Liver (tissue), 9 donors: ENCODE measurements around the gene RARB. TPM values are rescaled to one million over a fixed set of nuclear protein-coding genes. Genes with fewer than 3 reads are reported as not detected.

Experiments used
- DNase-seq: peaks from one replicate; pipeline ENCODE4 v3.0.0-alpha.2; 2017; ENCODE audit warnings: low spot score
- H3K27ac ChIP-seq, 2 donors: one replicate each; pipeline ENCODE4 v1.7.0; 2013; ENCODE audit warnings: inconsistent platforms in 2 of 2, low read length in 2 of 2, control low read depth in 1 of 2, low read depth in 1 of 2, mild to moderate bottlenecking in 1 of 2
- H3K27me3 ChIP-seq, 4 donors: one replicate each; pipeline versions ENCODE4 v1.6.1 to v1.7.0; 2013; ENCODE audit warnings: low read length in 3 of 4, inconsistent platforms in 1 of 4, mild to moderate bottlenecking in 1 of 4, moderate library complexity in 1 of 4; ENCODE audit not compliant: control insufficient read depth in 4 of 4, insufficient read depth in 4 of 4
- H3K36me3 ChIP-seq, 4 donors: one replicate each; pipeline versions ENCODE4 v1.6.1 to v1.7.0; 2013; ENCODE audit warnings: low read length in 3 of 4, mild to moderate bottlenecking in 3 of 4, low read depth in 1 of 4, moderate library complexity in 1 of 4; ENCODE audit not compliant: control insufficient read depth in 4 of 4, insufficient read depth in 3 of 4
- H3K4me1 ChIP-seq, 4 donors: one replicate each; pipeline versions ENCODE4 v1.6.1 to v1.7.0; 2013; ENCODE audit warnings: low read length in 3 of 4, mild to moderate bottlenecking in 3 of 4, moderate library complexity in 1 of 4; ENCODE audit not compliant: control insufficient read depth in 4 of 4, insufficient read depth in 4 of 4
- H3K4me3 ChIP-seq, 3 donors: one replicate each; pipeline versions ENCODE4 v1.6.1 to v1.7.0; 2013; ENCODE audit warnings: low read length in 3 of 3, control low read depth in 1 of 3, low read depth in 1 of 3, mild to moderate bottlenecking in 1 of 3
- H3K9ac ChIP-seq, 2 donors: one replicate each; pipeline ENCODE4 v1.7.0; 2013; ENCODE audit warnings: low read length in 2 of 2, mild to moderate bottlenecking in 2 of 2, moderate library complexity in 2 of 2, control low read depth in 1 of 2, low read depth in 1 of 2
- H3K9me3 ChIP-seq, 4 donors: one replicate each; pipeline versions ENCODE4 v1.6.1 to v1.7.0; 2013; ENCODE audit warnings: low read length in 3 of 4; ENCODE audit not compliant: control insufficient read depth in 4 of 4
- EGR1 ChIP-seq, 2 donors: IDR thresholded peaks; 2 replicates each; pipeline ENCODE4 v1.6.1; 2016 to 2018; ENCODE audit warnings: antibody characterized with exemption in 2 of 2, low read depth in 2 of 2
- FOXA1 ChIP-seq: IDR thresholded peaks from 2 replicates; pipeline ENCODE4 v1.6.1; 2016; ENCODE audit warnings: antibody characterized with exemption
- FOXA2 ChIP-seq: IDR thresholded peaks from 2 replicates; pipeline ENCODE4 v1.6.1; 2016; ENCODE audit warnings: antibody characterized with exemption
- GABPA ChIP-seq, 2 donors: IDR thresholded peaks in 1 of 2; conservative IDR thresholded peaks in 1 of 2; 2 replicates each; pipeline ENCODE4 v1.6.1; 2016; ENCODE audit warnings: antibody characterized with exemption in 2 of 2, mild to moderate bottlenecking in 1 of 2, moderate library complexity in 1 of 2
- HNF4A ChIP-seq, 2 donors: conservative IDR thresholded peaks; 2 replicates each; pipeline ENCODE4 v1.6.1; 2016; ENCODE audit warnings: antibody characterized with exemption in 2 of 2, mild to moderate bottlenecking in 2 of 2
- HNF4G ChIP-seq: IDR thresholded peaks from 2 replicates; pipeline ENCODE4 v1.6.1; 2016; ENCODE audit warnings: antibody characterized with exemption
- JUND ChIP-seq, 2 donors: IDR thresholded peaks; 2 replicates each; pipeline ENCODE4 v1.6.1; 2016; ENCODE audit warnings: antibody characterized with exemption in 2 of 2
- NR2F2 ChIP-seq: IDR thresholded peaks from 2 replicates; pipeline ENCODE4 v1.6.1; 2016; ENCODE audit warnings: antibody characterized with exemption
- RAD21 ChIP-seq, 2 donors: IDR thresholded peaks; 2 replicates each; pipeline ENCODE4 v1.6.1; 2016; ENCODE audit warnings: antibody characterized with exemption in 2 of 2, mild to moderate bottlenecking in 2 of 2
- RXRA ChIP-seq, 2 donors: IDR thresholded peaks; 2 replicates each; pipeline ENCODE4 v1.6.1; 2017 to 2018; ENCODE audit warnings: antibody characterized with exemption in 2 of 2, mild to moderate bottlenecking in 1 of 2
- SP1 ChIP-seq: IDR thresholded peaks from 2 replicates; pipeline ENCODE4 v1.6.1; 2018; ENCODE audit warnings: antibody characterized with exemption, mild to moderate bottlenecking
- YY1 ChIP-seq: IDR thresholded peaks from 2 replicates; pipeline ENCODE4 v1.6.1; 2016; ENCODE audit warnings: antibody characterized with exemption, mild to moderate bottlenecking
- WGBS: extraction: QIAGEN DNeasy Blood & Tissue Kit; methylation state at CpG from one replicate; pipeline ENCODE4 v1.1.7; 2013; 5-methylcytosine and 5-hydroxymethylcytosine counted together
- polyA plus RNA-seq, 2 donors: library from polyadenylated mRNA; stranded (reverse) in 1 of 2; unstranded in 1 of 2; fragments of 200-250 nt in 1 of 2; fragments of >200 nt in 1 of 2; fragmentation: Nextera tagmentation in 1 of 2; extraction: Ambion mirVana in 1 of 2; gene quantifications; one replicate each; pipeline versions ENCODE4 v1.2.1 to v1.2.3, GENCODE V29; 2013 to 2015
- total RNA-seq, 2 donors: library from RNA; depleted of rRNA; stranded (reverse); fragments of >200 nt; gene quantifications; one replicate each; pipeline ENCODE4 v1.2.3, GENCODE V29; 2014
- TF ChIP-seq, protein P1 (sequence below): fragments of 150-350 bp; IDR thresholded peaks from 2 replicates; pipeline ENCODE4 v1.5.1; 2017; ENCODE audit warnings: improper control_type of control experiment, low read depth, low read length; ENCODE audit not compliant: missing input control
- TF ChIP-seq, protein P2 (sequence below): IDR thresholded peaks from 2 replicates; pipeline ENCODE4 v1.6.1; 2016; ENCODE audit warnings: antibody characterized with exemption, mild to moderate bottlenecking
- TF ChIP-seq, protein P3 (sequence below): IDR thresholded peaks from 2 replicates; pipeline ENCODE4 v1.6.1; 2016; ENCODE audit warnings: antibody characterized with exemption
- TF ChIP-seq, protein P4 (sequence below): IDR thresholded peaks from 2 replicates; pipeline ENCODE4 v1.6.1; 2016; ENCODE audit warnings: antibody characterized with exemption
- donor health status: healthy.
- donor health status: healthy.
- donor health status: healthy.
- donor health status: healthy.
- donor health status: healthy.

RARB gene
- total and polyA plus RNA-seq, 4 donors, result 2.1 to 3.3 (median 2.3) TPM

DNA sequence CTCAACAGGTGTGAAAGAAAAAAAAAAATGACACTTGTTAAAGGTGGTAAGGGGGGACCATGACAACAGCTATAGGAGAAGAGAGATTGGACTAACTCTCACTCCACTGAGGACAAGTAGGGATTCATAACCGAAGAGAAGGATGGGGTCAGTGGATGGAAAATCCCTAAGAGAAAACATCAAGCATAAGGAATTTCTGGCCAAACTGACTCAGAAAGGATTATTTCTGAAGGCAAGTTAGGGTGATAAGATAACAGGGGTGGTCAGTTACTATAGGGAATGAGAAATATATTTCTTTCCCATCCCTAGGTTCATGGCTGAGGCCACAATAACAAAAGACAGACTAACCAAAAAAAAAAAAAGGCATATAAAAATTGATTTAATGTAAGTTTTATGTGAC, 9.5 kb upstream of the RARB start:
- H3K27ac ChIP-seq, result no peak overlapping the region
- H3K4me3 ChIP-seq, result no peak overlapping the region
- H3K27me3 ChIP-seq, result no peaks in the 10 kb centered on the region
- WGBS, result 93% methylated on average over 1 of the region's 1 CpG
- no peak for DNase-seq
- H3K36me3 ChIP-seq, result no peaks in the 10 kb centered on the region
- H3K4me1 ChIP-seq, result peaks cover 3 to 10% (median 5%) of the 10 kb centered on the region in 4 donors
- H3K9me3 ChIP-seq, result no peaks in the 10 kb centered on the region
- TF ChIP-seq, protein P1, sequence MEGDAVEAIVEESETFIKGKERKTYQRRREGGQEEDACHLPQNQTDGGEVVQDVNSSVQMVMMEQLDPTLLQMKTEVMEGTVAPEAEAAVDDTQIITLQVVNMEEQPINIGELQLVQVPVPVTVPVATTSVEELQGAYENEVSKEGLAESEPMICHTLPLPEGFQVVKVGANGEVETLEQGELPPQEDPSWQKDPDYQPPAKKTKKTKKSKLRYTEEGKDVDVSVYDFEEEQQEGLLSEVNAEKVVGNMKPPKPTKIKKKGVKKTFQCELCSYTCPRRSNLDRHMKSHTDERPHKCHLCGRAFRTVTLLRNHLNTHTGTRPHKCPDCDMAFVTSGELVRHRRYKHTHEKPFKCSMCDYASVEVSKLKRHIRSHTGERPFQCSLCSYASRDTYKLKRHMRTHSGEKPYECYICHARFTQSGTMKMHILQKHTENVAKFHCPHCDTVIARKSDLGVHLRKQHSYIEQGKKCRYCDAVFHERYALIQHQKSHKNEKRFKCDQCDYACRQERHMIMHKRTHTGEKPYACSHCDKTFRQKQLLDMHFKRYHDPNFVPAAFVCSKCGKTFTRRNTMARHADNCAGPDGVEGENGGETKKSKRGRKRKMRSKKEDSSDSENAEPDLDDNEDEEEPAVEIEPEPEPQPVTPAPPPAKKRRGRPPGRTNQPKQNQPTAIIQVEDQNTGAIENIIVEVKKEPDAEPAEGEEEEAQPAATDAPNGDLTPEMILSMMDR, result no peak
- TF ChIP-seq RAD21 (IDR thresholded peaks at IDR 0.05) (no peak), JUND (IDR thresholded peaks at IDR 0.05) (no peak), GABPA (IDR thresholded peaks at IDR 0.05 in 1 of 2, conservative IDR thresholded peaks at IDR 0.05 in 1 of 2) (no peak), EGR1 (IDR thresholded peaks at IDR 0.05; ENCODE audit: low read depth in 2 of 2) (no peak), RXRA (IDR thresholded peaks at IDR 0.05) (no peak), NR2F2 (no peak), HNF4G (no peak), SP1 (no peak), FOXA2 (no peak)
- TF ChIP-seq, protein P2, sequence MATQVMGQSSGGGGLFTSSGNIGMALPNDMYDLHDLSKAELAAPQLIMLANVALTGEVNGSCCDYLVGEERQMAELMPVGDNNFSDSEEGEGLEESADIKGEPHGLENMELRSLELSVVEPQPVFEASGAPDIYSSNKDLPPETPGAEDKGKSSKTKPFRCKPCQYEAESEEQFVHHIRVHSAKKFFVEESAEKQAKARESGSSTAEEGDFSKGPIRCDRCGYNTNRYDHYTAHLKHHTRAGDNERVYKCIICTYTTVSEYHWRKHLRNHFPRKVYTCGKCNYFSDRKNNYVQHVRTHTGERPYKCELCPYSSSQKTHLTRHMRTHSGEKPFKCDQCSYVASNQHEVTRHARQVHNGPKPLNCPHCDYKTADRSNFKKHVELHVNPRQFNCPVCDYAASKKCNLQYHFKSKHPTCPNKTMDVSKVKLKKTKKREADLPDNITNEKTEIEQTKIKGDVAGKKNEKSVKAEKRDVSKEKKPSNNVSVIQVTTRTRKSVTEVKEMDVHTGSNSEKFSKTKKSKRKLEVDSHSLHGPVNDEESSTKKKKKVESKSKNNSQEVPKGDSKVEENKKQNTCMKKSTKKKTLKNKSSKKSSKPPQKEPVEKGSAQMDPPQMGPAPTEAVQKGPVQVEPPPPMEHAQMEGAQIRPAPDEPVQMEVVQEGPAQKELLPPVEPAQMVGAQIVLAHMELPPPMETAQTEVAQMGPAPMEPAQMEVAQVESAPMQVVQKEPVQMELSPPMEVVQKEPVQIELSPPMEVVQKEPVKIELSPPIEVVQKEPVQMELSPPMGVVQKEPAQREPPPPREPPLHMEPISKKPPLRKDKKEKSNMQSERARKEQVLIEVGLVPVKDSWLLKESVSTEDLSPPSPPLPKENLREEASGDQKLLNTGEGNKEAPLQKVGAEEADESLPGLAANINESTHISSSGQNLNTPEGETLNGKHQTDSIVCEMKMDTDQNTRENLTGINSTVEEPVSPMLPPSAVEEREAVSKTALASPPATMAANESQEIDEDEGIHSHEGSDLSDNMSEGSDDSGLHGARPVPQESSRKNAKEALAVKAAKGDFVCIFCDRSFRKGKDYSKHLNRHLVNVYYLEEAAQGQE, result no peak
- TF ChIP-seq, protein P3, sequence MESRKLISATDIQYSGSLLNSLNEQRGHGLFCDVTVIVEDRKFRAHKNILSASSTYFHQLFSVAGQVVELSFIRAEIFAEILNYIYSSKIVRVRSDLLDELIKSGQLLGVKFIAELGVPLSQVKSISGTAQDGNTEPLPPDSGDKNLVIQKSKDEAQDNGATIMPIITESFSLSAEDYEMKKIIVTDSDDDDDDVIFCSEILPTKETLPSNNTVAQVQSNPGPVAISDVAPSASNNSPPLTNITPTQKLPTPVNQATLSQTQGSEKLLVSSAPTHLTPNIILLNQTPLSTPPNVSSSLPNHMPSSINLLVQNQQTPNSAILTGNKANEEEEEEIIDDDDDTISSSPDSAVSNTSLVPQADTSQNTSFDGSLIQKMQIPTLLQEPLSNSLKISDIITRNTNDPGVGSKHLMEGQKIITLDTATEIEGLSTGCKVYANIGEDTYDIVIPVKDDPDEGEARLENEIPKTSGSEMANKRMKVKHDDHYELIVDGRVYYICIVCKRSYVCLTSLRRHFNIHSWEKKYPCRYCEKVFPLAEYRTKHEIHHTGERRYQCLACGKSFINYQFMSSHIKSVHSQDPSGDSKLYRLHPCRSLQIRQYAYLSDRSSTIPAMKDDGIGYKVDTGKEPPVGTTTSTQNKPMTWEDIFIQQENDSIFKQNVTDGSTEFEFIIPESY, result no peak
- H3K9ac ChIP-seq, result no peak overlapping the region

DNA sequence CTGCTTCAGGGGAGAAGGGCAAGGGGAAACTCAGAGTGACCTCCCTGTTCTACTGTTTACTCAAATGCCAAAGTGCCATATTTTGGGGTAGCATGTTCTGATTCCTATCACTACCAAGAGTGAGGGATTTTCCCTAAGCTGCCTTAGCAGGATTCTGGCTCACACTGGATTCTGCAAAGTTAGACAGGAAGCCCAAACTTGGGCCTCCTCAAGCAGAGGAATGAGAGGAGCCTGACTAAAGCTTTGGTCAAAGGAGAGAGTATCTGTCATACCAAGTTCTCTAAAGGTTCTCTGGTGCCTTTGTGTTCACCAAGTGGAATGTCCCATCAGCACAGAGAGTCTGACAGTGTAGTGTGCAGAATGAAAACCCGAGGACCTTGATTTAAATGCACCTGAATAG, 8.8 kb upstream of the RARB start:
- DNase-seq, result no peak
- H3K4me3 ChIP-seq, result no peak overlapping the region
- peaks cover 3 to 10% (median 5%) of the 10 kb centered on the region in 4 donors for H3K4me1 ChIP-seq
- no peaks in the 10 kb centered on the region for H3K27me3 ChIP-seq
- H3K9ac ChIP-seq, result no peak overlapping the region
- no peaks in the 10 kb centered on the region for H3K36me3 ChIP-seq
- 72% methylated on average over 1 of the region's 1 CpG for WGBS
- TF ChIP-seq YY1, result no peak
- TF ChIP-seq EGR1 (IDR thresholded peaks at IDR 0.05; ENCODE audit: low read depth in 2 of 2), result no peak
- TF ChIP-seq SP1, result no peak
- no peak for TF ChIP-seq FOXA1
- TF ChIP-seq, protein P2, result no peak
- TF ChIP-seq JUND (IDR thresholded peaks at IDR 0.05), result no peak
- TF ChIP-seq, protein P4, sequence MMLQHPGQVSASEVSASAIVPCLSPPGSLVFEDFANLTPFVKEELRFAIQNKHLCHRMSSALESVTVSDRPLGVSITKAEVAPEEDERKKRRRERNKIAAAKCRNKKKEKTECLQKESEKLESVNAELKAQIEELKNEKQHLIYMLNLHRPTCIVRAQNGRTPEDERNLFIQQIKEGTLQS, result no peak
- TF ChIP-seq, protein P1, result no peak
- no peak for TF ChIP-seq HNF4A (conservative IDR thresholded peaks at IDR 0.05)
- TF ChIP-seq GABPA (IDR thresholded peaks at IDR 0.05 in 1 of 2, conservative IDR thresholded peaks at IDR 0.05 in 1 of 2), result no peak
- no peak for TF ChIP-seq NR2F2
- no peaks in the 10 kb centered on the region for H3K9me3 ChIP-seq
- H3K27ac ChIP-seq, result no peak overlapping the region
